Testis (tissue), 5 donors: ENCODE data around the gene CHERP. TPM values are rescaled to one million over a fixed set of nuclear protein-coding genes. Genes with fewer than 3 reads are reported as not detected.
A peak's percentile ranks its signal among the peaks of the same experiment; 100 is the strongest.

Experiments
- DNase-seq: peaks from one replicate; pipeline ENCODE4 v3.0.0-alpha.2; 2019
- H3K27ac ChIP-seq, 2 donors: fragments of 200-600 bp; sonication (generic); one replicate each; pipeline ENCODE4 v1.5.1; 2019
- H3K27me3 ChIP-seq: fragments of 200-600 bp; sonication (generic); one replicate; pipeline ENCODE4 v1.5.1; 2019
- H3K36me3 ChIP-seq: fragments of 200-600 bp; sonication (generic); one replicate; pipeline ENCODE4 v1.5.1; 2017; ENCODE audit warnings: low read depth; ENCODE audit errors: missing control alignments
- H3K4me1 ChIP-seq: fragments of 200-600 bp; sonication (generic); one replicate; pipeline ENCODE4 v1.5.1; 2019
- H3K4me3 ChIP-seq, 2 donors: fragments of 200-600 bp; sonication (generic); one replicate each; pipeline ENCODE4 v1.5.1; 2017 to 2019
- H3K9me3 ChIP-seq: fragments of 200-600 bp; sonication (generic); one replicate; pipeline ENCODE4 v1.5.1; 2017
- POLR2A ChIP-seq: fragments of 450-650 bp; IDR thresholded peaks from one replicate; pipeline ENCODE4 v1.6.1; 2017; ENCODE audit warnings: antibody characterized with exemption, mild to moderate bottlenecking, moderate library complexity
- WGBS, 2 donors: methylation state at CpG; one replicate each; pipeline ENCODE4 v1.1.5; 2018; 5-methylcytosine and 5-hydroxymethylcytosine counted together
- intact Hi-C: fragments of 100-400 bp; cut with DNase I; formaldehyde crosslinking; loops from one replicate; pipeline ENCODE4 v1.15.1; 2023; ENCODE audit warnings: low total_unique reads
- long read RNA-seq, 2 donors: transcript quantifications; one replicate each; lab custom pipeline, GENCODE V29; 2026
- polyA plus RNA-seq: library from polyadenylated mRNA; stranded (reverse); fragments of 350-450 nt; fragmentation: Illumina TruSeq; extraction: RNeasy Lipid Tissue Mini Kit (QIAGEN cat#74804); gene quantifications from one replicate; pipeline ENCODE4 v1.2.3, GENCODE V29; 2014; ENCODE audit warnings: low read depth, low replicate concordance; ENCODE audit not compliant: insufficient read depth
- total RNA-seq, 2 donors: library from RNA; depleted of rRNA; stranded (reverse); fragments of >200 nt; gene quantifications; one replicate each; pipeline ENCODE4 v1.2.3, GENCODE V29; 2016
- TF ChIP-seq, protein P1 (sequence below), 3 experiments: fragments of 450-650 bp in 2 of 3; fragments of 200-600 bp in 1 of 3; sonication (generic) in 1 of 3; IDR thresholded peaks; one replicate each; pipeline ENCODE4 v1.5.1; 2016 to 2019; ENCODE audit warnings: antibody characterized with exemption in 3 of 3, mild to moderate bottlenecking in 2 of 3, moderate library complexity in 1 of 3

The CHERP gene, protein sequence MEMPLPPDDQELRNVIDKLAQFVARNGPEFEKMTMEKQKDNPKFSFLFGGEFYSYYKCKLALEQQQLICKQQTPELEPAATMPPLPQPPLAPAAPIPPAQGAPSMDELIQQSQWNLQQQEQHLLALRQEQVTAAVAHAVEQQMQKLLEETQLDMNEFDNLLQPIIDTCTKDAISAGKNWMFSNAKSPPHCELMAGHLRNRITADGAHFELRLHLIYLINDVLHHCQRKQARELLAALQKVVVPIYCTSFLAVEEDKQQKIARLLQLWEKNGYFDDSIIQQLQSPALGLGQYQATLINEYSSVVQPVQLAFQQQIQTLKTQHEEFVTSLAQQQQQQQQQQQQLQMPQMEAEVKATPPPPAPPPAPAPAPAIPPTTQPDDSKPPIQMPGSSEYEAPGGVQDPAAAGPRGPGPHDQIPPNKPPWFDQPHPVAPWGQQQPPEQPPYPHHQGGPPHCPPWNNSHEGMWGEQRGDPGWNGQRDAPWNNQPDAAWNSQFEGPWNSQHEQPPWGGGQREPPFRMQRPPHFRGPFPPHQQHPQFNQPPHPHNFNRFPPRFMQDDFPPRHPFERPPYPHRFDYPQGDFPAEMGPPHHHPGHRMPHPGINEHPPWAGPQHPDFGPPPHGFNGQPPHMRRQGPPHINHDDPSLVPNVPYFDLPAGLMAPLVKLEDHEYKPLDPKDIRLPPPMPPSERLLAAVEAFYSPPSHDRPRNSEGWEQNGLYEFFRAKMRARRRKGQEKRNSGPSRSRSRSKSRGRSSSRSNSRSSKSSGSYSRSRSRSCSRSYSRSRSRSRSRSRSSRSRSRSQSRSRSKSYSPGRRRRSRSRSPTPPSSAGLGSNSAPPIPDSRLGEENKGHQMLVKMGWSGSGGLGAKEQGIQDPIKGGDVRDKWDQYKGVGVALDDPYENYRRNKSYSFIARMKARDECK
- 10 to 100 TPM; 46.5 to 51.3 TPM for total RNA-seq
- polyA plus RNA-seq, result 49.3 TPM
- long read RNA-seq, donor 1, full-length matches to known transcripts, result 7 of 19 reads
- long read RNA-seq, donor 1, partial matches to known transcripts, result 12 of 19 reads
- long read RNA-seq, donor 1, other reads (novel, unspliced or antisense), result 0 of 19 reads
- long read RNA-seq, donor 2, partial matches to known transcripts, result 23 of 24 reads
- long read RNA-seq, donor 2, other reads (novel, unspliced or antisense), result 0 of 24 reads

- peak; percentile 95 for DNase-seq
- Histone ChIP-seq H3K9me3 (no peaks in the 10 kb centered on the region), H3K4me3 (peak within 1 kb of the TSS; percentile 70 to 87), H3K27me3 (no peaks in the 10 kb centered on the region), H3K36me3 (no peaks in the 10 kb centered on the region), H3K4me1 (peaks cover 20% of the 10 kb centered on the region), H3K27ac (peak within 1 kb of the TSS; percentile 71 to 79)
- TF ChIP-seq, protein P1, sequence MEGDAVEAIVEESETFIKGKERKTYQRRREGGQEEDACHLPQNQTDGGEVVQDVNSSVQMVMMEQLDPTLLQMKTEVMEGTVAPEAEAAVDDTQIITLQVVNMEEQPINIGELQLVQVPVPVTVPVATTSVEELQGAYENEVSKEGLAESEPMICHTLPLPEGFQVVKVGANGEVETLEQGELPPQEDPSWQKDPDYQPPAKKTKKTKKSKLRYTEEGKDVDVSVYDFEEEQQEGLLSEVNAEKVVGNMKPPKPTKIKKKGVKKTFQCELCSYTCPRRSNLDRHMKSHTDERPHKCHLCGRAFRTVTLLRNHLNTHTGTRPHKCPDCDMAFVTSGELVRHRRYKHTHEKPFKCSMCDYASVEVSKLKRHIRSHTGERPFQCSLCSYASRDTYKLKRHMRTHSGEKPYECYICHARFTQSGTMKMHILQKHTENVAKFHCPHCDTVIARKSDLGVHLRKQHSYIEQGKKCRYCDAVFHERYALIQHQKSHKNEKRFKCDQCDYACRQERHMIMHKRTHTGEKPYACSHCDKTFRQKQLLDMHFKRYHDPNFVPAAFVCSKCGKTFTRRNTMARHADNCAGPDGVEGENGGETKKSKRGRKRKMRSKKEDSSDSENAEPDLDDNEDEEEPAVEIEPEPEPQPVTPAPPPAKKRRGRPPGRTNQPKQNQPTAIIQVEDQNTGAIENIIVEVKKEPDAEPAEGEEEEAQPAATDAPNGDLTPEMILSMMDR (IDR thresholded peaks at IDR 0.05), result no peak
- TF ChIP-seq POLR2A, result no peak
- intact Hi-C loops, result no loop called here
- 1 to 2% methylated on average over 13 to 102 of the region's 108 CpGs for WGBS, 2 donors
Measured at GRCh38 chr19:16542045-16542909, at the start of gene CHERP. Gene CHERP (minus strand): TSS chr19:16542437. CDS start chr19:16542378, 59 bp downstream.

- WGBS, 2 donors, result 81 to 84% methylated on average over 9 of the region's 9 CpGs
- Histone ChIP-seq H3K27ac (no peak overlapping the region), H3K4me1 (peaks cover 53% of the 10 kb centered on the region), H3K36me3 (no peaks in the 10 kb centered on the region), H3K9me3 (no peaks in the 10 kb centered on the region), H3K4me3 (no peak overlapping the region), H3K27me3 (no peaks in the 10 kb centered on the region)
- intact Hi-C loops, result no loop called here
- no peak for DNase-seq
- no peak for TF ChIP-seq POLR2A
- TF ChIP-seq, protein P1 (IDR thresholded peaks at IDR 0.05), result no peak
Measured at GRCh38 chr19:16590876-16591802, 48.9 kb upstream of the CHERP start.

GRCh38 chr19:16589917-16590316, 47.7 kb upstream of the CHERP start:
- H3K27ac ChIP-seq, result no peak overlapping the region
- H3K4me3 ChIP-seq, result no peak overlapping the region
- DNase-seq, result no peak
- H3K9me3 ChIP-seq, result no peaks in the 10 kb centered on the region
- WGBS, 2 donors, result 68 to 79% methylated on average over 3 of the region's 3 CpGs
- no peaks in the 10 kb centered on the region for H3K27me3 ChIP-seq
- no peak for TF ChIP-seq POLR2A
- intact Hi-C loops, result no loop called here
- no peaks in the 10 kb centered on the region for H3K36me3 ChIP-seq
- peaks cover 59% of the 10 kb centered on the region for H3K4me1 ChIP-seq

DNA sequence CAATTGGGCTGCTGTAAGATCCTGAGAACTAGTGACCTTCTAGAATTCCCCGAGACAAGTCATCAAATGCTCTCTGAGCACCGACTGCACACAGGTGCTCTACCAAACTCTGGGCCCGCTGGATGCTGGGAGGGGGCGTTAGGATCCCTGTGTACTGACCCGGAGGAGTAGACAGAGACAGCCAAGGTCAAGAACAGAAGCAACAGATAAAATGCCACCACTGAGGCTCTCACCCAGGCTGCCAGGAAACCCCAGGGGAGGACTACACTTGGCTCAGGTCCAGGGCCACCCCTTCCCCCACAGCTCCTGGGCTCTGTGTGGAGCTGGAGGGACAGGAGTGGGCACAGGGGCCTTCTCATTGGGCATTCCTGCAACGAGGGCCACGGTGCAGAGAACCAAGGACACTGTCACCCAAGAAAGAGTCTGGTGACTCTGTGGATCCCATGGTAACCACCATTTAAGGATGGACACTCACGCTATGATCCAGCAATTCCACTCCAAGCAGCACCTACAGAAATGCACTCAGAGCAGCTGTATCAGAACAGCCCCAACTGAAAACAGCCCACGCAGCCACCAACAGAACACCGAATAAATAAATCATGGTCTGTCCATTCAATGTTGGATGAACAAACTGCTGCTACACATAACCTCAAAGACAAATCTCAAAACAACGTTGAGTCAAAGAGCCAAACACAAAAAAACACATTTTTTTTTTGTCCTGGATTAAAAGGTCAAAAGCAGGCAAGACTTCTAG, 46.8 kb upstream of the CHERP start:
- peak; percentile 65 for DNase-seq
- Histone ChIP-seq H3K9me3 (no peaks in the 10 kb centered on the region), H3K4me1 (peaks cover 61% of the 10 kb centered on the region), H3K36me3 (no peaks in the 10 kb centered on the region), H3K27me3 (no peaks in the 10 kb centered on the region), H3K27ac (peak overlapping the region in 1 of 2 donors; percentile 60), H3K4me3 (no peak overlapping the region)
- intact Hi-C loops, result no loop called here
- 41 to 53% methylated on average over 5 to 11 of the region's 11 CpGs for WGBS, 2 donors
- no peak for TF ChIP-seq POLR2A
- TF ChIP-seq, protein P1 (IDR thresholded peaks at IDR 0.05), result no peak
